TTC549 (cell line): ENCODE results near the gene MSL1.

Experiments used
- FAIRE-seq: peaks from 2 replicates; lab custom pipeline; 2012; peaks lifted over from hg19 to GRCh38; lab: Jason Lieb, UNC

The MSL1 gene

DNA sequence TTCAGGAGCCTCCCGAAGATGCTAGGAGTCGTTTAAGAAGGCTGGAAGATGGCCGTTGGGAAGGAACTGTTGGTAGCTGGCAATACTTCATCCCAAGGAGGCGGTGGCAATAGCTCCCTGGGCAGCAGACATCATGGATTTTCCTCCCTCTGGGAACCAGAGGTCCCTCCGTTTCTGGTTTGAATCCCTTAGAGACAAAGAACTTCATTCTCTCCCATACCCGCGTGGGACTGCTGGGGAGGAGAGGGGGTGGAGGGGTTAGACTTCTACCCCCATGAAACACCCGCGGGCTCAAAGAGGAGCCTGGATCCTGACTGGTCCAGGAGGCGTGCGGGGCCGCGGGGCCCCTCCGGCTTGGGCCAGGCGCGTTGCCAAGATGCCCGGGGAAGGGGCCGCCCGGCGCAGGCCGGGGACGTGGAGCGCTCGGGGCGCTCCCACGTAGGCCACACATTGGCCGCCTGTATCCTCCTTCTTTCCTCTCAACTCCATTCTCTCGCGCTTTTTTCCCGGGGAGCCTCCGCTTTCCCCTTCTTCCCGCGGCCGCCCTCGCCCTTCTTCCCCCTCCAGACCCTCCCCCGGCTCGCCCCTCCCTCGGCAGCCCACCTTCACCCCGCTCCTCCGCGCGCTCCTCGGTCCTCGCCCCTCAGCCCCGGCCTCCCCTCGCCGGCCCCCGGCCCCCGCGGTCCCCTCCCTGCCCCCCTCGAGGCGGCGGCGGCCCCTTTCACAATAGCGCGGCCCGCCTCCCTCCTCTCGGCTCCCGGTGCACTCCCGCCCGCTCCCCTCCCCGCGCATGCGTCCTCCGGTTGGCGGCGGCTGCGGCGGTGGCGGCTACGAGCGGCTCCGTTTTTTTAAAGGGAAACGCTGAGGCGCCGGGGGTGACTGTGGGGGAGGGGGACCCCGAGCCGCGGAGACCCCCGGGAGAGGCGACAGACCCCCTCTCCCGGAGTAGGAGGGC lies at the start of gene MSL1:
Gene MSL1, plus strand, starts transcription at position 791 of the 955 bp plus-strand sequence. CDS start 642 bp downstream, outside the sequence.
- FAIRE-seq, result no peak

- FAIRE-seq, result no peak
These were observed 49.6 kb upstream of the MSL1 start for GRCh38 chr17:40072040-40072734.

DNA sequence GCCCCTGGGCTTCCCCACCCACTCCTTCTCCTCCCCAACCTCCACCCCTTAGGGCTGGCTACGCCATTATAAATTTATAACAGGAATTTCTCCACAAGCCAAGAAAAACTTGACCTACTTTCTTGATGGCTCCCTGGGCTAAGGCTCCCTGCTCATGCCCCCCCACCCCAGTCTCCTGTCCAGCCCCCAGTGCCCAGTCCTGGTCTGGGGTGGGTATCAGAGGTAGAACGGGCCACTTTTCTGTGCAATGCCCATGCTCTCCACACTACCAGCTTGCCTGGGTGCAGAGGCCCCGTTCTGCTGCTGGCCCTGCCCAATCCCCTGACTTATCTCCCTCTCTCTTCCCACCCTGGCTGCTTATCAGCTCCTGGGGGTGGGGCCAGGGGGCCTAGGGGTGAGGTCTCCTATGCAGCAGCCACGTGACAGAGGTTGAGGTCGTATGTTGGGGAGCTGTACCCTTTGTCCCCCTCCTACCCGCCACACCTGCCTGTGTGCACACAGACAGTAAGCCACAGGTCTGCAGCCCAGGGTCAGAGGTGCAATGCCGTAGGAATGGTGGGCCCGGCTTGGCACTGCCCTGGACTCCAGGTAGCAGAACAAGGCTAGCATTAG lies 48.9 kb upstream of the MSL1 start:
- no peak for FAIRE-seq

GRCh38 chr17:40073454-40074174 lies 48.2 kb upstream of the MSL1 start:
- FAIRE-seq, result no peak

DNA sequence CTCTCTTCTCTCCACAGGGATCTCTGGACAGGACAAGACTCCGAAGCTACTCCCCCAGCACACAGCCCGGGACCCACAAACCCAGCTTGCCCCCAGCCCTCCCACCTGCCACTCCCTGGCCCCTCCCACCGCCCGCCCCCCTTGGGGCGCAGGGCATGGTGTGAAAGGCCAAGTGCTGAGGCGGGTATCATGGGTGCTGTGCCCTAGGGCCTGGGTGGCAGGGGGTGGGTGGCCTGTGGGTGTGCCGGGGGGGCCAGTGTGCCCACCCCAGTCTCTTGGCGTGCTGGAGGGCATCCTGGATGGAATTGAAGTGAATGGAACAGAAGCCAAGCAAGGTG lies 47.6 kb upstream of the MSL1 start:
- no peak for FAIRE-seq

GRCh38 chr17:40074871-40075200 lies 46.9 kb upstream of the MSL1 start:
- no peak for FAIRE-seq

DNA sequence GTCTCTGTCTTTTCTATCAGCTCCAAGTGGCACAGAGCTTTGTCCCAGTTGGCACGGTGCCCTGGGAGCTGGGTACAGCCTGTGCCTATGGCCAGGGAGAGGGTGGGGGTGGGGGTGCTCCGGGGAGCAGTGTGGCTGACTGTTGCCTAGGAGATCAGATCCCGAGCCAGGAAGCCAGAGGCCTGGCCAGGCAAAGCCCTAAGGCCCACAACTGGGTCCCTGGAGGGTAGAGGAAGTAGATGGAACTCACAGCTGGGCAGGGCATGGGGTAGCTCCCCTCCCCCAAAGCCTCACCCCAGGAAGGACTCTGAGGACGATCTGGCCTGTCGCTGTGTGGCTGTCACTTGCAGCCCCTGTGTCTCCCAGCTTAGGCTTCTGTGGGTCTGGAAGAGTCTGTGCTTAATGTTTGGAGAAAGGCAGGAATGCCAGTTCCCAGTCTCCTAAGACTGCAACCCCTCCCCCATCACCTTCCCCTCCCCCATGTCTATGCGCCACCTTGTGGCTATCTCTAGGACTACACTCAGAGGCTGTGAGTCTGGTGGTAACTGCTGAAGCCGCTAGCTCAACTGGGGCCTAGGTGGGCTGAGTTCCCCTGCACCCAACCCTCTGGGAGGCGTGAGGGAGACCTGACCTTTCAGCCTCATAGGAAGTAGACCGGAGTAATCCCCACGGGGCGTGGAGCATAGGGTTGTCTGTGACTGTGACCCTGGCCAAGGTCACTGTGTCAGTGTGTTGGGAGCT lies 46.4 kb upstream of the MSL1 start:
- FAIRE-seq, result no peak

DNA sequence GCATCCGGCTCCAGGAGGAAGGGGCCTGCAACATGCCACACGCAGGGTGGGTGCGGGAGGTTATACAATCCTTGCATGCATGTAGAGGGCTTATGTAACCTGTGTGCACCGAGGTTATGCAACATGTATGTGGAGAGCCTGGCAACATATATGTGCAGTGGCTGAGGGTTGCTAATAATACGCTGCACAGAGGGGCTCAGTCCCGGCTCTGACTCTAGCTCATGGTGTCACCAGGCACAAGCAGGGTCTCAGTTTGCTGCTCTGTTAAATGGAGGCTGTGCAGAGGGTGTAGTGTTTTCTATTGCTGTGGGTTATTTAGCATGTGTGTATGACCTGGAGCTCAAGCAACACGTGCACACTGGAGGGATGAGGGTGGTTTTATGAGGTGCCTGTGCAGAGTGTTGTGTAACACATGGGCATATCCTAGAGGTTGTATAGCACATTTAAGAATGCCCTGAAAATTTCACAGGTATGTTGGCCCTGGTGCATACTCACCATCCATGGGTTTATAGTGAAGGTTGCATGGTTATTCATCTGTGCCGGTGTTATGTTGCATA lies 45.8 kb upstream of the MSL1 start:
- no peak for FAIRE-seq

DNA sequence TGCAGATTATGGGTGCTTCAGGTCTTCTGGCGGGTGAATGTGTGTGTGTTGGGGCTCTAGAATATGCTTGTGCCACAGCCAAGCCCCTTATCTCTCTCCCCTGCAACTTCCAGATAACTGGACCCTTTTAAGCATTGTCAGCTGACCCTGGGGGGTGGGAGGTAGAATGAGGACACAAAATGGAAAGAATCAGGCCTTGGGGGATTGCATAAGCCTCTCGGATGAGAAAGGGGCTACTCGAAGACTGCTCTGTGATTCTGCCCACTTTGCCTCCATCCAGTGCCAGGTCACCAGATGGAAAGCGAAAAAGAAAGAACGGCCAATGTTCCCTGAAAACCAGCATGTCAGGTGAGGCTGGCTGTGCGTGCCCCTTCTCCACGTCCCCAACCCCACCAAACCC lies 45.2 kb upstream of the MSL1 start:
- no peak for FAIRE-seq

- FAIRE-seq, result no peak
These were observed 42.2 kb upstream of the MSL1 start for GRCh38 chr17:40079545-40079944.

DNA sequence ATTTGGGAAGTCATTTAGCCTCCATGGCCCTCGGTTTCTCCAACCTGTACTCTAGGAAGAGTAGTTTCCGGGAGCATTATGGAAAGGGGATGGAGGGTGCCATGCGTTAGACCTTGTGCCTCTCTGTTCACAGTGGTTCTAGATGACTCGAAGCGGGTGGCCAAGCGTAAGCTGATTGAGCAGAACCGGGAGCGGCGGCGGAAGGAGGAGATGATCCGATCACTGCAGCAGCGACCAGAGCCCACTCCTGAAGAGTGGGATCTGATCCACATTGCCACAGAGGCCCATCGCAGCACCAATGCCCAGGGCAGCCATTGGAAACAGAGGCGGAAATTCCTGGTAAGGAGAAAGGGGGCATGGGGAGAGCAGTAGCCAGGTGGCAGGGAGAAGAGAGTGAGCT lies 37.3 kb upstream of the MSL1 start:
- no peak for FAIRE-seq

DNA sequence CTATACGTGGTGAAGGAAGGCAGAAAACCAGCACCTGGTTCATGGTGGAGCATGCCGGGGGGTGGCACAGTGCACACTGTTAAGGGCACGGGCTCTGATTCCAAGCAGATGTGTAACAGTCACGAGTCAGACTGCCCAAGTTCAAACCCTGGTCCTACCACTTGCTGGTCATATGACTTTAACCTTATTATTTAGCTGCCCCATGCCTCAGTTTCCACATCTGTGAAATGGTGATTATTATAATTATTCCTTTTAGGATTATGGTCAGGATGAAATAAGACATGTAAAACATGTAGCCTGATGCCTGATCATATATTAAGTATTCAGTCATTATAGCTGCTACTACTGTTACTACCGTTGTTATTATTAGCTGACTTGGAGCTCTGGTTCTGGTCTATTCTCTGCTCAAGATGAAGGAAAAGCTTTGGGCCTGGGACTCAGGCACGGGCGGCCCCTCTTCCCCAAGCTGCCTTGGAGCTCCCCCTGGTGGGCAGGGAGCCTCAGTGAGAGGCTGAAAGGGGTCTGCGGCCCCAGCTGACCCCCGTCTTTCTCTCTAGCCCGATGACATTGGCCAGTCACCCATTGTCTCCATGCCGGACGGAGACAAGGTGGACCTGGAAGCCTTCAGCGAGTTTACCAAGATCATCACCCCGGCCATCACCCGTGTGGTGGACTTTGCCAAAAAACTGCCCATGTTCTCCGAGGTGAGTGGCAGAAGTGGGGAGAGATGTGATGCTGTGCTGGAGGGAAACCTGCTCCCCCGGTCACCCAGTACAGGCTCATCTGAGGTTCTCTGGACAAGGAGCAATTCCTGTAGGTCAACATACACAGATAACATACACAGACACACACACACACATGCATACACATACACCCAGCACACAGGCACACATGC lies 35.4 kb upstream of the MSL1 start:
- no peak for FAIRE-seq

GRCh38 chr17:40087049-40087794 lies 34.5 kb upstream of the MSL1 start:
- no peak for FAIRE-seq

DNA sequence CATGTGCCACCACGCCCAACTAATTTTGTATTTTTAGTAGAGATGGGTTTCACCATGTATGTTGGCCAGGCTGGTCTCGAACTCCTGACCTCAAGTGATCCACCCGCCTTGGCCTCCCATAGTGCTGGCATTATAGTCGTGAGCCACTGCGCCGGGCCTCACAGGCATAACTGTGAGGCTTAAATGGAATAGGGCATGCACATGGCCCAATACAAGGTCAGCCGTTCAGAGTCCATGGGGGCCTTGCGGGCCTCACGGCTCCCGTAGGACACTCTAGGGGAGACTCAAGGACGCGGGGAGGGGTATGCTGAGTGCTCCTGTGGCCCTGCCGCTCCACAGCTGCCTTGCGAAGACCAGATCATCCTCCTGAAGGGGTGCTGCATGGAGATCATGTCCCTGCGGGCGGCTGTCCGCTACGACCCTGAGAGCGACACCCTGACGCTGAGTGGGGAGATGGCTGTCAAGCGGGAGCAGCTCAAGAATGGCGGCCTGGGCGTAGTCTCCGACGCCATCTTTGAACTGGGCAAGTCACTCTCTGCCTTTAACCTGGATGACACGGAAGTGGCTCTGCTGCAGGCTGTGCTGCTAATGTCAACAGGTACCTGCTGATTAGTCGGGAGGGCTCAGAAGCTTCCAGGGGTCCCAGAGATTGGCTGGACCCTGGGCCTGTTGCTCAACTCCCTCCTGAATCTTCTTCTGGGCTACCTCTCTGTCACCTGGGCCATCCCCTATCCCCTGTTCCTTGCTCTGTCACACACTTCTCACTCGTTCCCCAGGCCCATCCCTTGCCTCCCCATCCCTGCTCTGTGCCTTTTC lies 33.7 kb upstream of the MSL1 start:
- no peak for FAIRE-seq

- no peak for FAIRE-seq
These were observed 32.5 kb upstream of the MSL1 start for GRCh38 chr17:40089077-40089895.

- FAIRE-seq, result no peak
These were observed 31.3 kb upstream of the MSL1 start for GRCh38 chr17:40090237-40091119.
